Osteocyte (in vitro differentiated cells): Measurements from ENCODE around the gene ST8SIA4. TPM values are rescaled to one million over a fixed set of nuclear protein-coding genes. Genes with fewer than 3 reads are reported as not detected.
"Not testable (repeated sequence)": the region's sequence is repeated elsewhere in the genome, so short reads cannot be mapped to it uniquely, and the experiment has no call there.

ENCODE experiments used
- DNase-seq: peaks from one replicate; pipeline ENCODE4 v3.0.0; 2021; ENCODE audit warnings: mixed read lengths; ENCODE audit not compliant: unreplicated experiment; ENCODE audit errors: extremely low spot score
- H3K27ac Mint-ChIP-seq: one replicate; pipeline ENCODE4 v1.8.0; 2021; ENCODE audit warnings: mild to moderate bottlenecking, mixed read lengths; ENCODE audit not compliant: unreplicated experiment
- H3K27me3 Mint-ChIP-seq: one replicate; pipeline ENCODE4 v1.8.0; 2021; ENCODE audit warnings: mixed read lengths; ENCODE audit not compliant: unreplicated experiment
- H3K36me3 Mint-ChIP-seq: one replicate; pipeline ENCODE4 v1.8.0; 2021; ENCODE audit warnings: mixed read lengths; ENCODE audit not compliant: unreplicated experiment
- H3K4me1 Mint-ChIP-seq: one replicate; pipeline ENCODE4 v1.8.0; 2021; ENCODE audit warnings: mixed read lengths; ENCODE audit not compliant: unreplicated experiment
- H3K4me3 Mint-ChIP-seq: one replicate; pipeline ENCODE4 v1.8.0; 2021; ENCODE audit warnings: mild to moderate bottlenecking, moderate library complexity, mixed read lengths; ENCODE audit not compliant: unreplicated experiment
- H3K9me3 Mint-ChIP-seq: one replicate; pipeline ENCODE4 v1.8.0; 2021; ENCODE audit warnings: mixed read lengths; ENCODE audit not compliant: unreplicated experiment
- CTCF ChIP-seq: fragments of 200-600 bp; sonication (generic); IDR thresholded peaks from 2 replicates; pipeline ENCODE4 v1.5.0; 2021; ENCODE audit warnings: antibody characterized with exemption, mild to moderate bottlenecking, moderate library complexity
- total RNA-seq: library from RNA; stranded (reverse); gene quantifications from 2 replicates; pipeline ENCODE4 v1.2.1, GENCODE V29; 2021

Gene ST8SIA4
- total RNA-seq, 1 donor from 2014 or later: not detected

GRCh38 chr5:100790951-100791350 is 112.1 kb downstream of the ST8SIA4 start:
- Mint-ChIP-seq H3K27me3 (peaks cover 28% of the 10 kb centered on the region), H3K36me3 (no peaks in the 10 kb centered on the region), H3K4me3 (no peak overlapping the region), H3K27ac (no peak overlapping the region), H3K4me1 (peaks cover 2% of the 10 kb centered on the region), H3K9me3 (no peaks in the 10 kb centered on the region)
- DNase-seq: no peak
- no peak for TF ChIP-seq CTCF

- Mint-ChIP-seq H3K9me3 (no peaks in the 10 kb centered on the region), H3K36me3 (no peaks in the 10 kb centered on the region), H3K4me1 (peaks cover 2% of the 10 kb centered on the region), H3K4me3 (no peak overlapping the region), H3K27ac (no peak overlapping the region), H3K27me3 (peaks cover 28% of the 10 kb centered on the region)
- no peak for DNase-seq
- TF ChIP-seq CTCF: no peak
These were observed 112.9 kb downstream of the ST8SIA4 start for GRCh38 chr5:100790170-100790665.

GRCh38 chr5:100789694-100790093 is 113.4 kb downstream of the ST8SIA4 start:
- Mint-ChIP-seq H3K36me3 (no peaks in the 10 kb centered on the region), H3K4me3 (no peak overlapping the region), H3K27ac (no peak overlapping the region), H3K4me1 (peaks cover 2% of the 10 kb centered on the region), H3K9me3 (no peaks in the 10 kb centered on the region), H3K27me3 (peaks cover 28% of the 10 kb centered on the region)
- DNase-seq: no peak
- no peak for TF ChIP-seq CTCF

- DNase-seq: no peak
- H3K27ac Mint-ChIP-seq: no peak overlapping the region
- H3K4me1 Mint-ChIP-seq: peaks cover 2% of the 10 kb centered on the region
- H3K36me3 Mint-ChIP-seq: no peaks in the 10 kb centered on the region
- H3K9me3 Mint-ChIP-seq: no peaks in the 10 kb centered on the region
- H3K4me3 Mint-ChIP-seq: no peak overlapping the region
- peaks cover 28% of the 10 kb centered on the region for H3K27me3 Mint-ChIP-seq
- no peak for TF ChIP-seq CTCF
These were observed 114.7 kb downstream of the ST8SIA4 start for GRCh38 chr5:100788417-100788816.

GRCh38 chr5:100787648-100788047 is 115.4 kb downstream of the ST8SIA4 start:
- Mint-ChIP-seq H3K4me3 (no peak overlapping the region), H3K9me3 (no peaks in the 10 kb centered on the region), H3K4me1 (peaks cover 2% of the 10 kb centered on the region), H3K36me3 (no peaks in the 10 kb centered on the region), H3K27ac (no peak overlapping the region), H3K27me3 (peaks cover 27% of the 10 kb centered on the region)
- no peak for DNase-seq
- no peak for TF ChIP-seq CTCF

- H3K9me3 Mint-ChIP-seq, DNase-seq, H3K27ac Mint-ChIP-seq, H3K36me3 Mint-ChIP-seq, H3K4me1 Mint-ChIP-seq, H3K4me3 Mint-ChIP-seq: not testable (repeated sequence)
- H3K27me3 Mint-ChIP-seq: peaks cover 18% of the 10 kb centered on the region
These were observed 117.5 kb downstream of the ST8SIA4 start for GRCh38 chr5:100785536-100785935.
